Lower leg skin (tissue), 4 donors: ENCODE results near the gene SFI1. TPM values are rescaled to one million over a fixed set of nuclear protein-coding genes. Genes with fewer than 3 reads are reported as not detected.

Experiments
- DNase-seq, 2 donors: peaks; one replicate each; pipeline ENCODE4 v3.0.0-alpha.2; 2019; ENCODE audit warnings: low spot score in 2 of 2
- H3K4me3 ChIP-seq: fragments of 200-600 bp; sonication (generic); 2 replicates; pipeline ENCODE4 v1.5.1; 2017; ENCODE audit warnings: mild to moderate bottlenecking, low read depth; ENCODE audit not compliant: poor library complexity, severe bottlenecking
- CTCF ChIP-seq, 3 donors: fragments of 450-650 bp; IDR thresholded peaks; one replicate each; pipeline ENCODE4 v1.5.1; 2016; ENCODE audit warnings: antibody characterized with exemption in 3 of 3, mild to moderate bottlenecking in 3 of 3, moderate library complexity in 2 of 3
- POLR2A ChIP-seq, 2 donors: fragments of 450-650 bp; IDR thresholded peaks; one replicate each; pipeline ENCODE4 v1.6.1; 2016 to 2017; ENCODE audit warnings: antibody characterized with exemption in 2 of 2, mild to moderate bottlenecking in 1 of 2, moderate library complexity in 1 of 2
- WGBS, 2 donors: methylation state at CpG; one replicate each; pipeline ENCODE4 v1.1.5; 2018; 5-methylcytosine and 5-hydroxymethylcytosine counted together
- intact Hi-C: fragments of 100-400 bp; cut with DNase I; formaldehyde crosslinking; loops from one replicate; pipeline ENCODE4 v1.15.0; 2023; ENCODE audit warnings: low total_unique reads
- total RNA-seq, 4 donors: library from RNA; depleted of rRNA; stranded (reverse); fragments of >200 nt; gene quantifications; one replicate each; pipeline ENCODE4 v1.1.0, GENCODE V29; 2016

Gene SFI1
- total RNA-seq, 4 donors from 2014 or later: 24.2 to 66.4 (median 32.2) TPM

- intact Hi-C loops: loop anchor here (5.0 kb wide), 1 partner anchor 406 kb away; no protein-coding TSS in a partner anchor
- 29 to 38% methylated on average over 6 of the region's 6 CpGs for WGBS, 2 donors
- H3K4me3 ChIP-seq: no peak overlapping the region
- DNase-seq: peak; percentile 30 to 86
- TF ChIP-seq CTCF (IDR thresholded peaks at IDR 0.05) (no peak), POLR2A (IDR thresholded peaks at IDR 0.05) (no peak)
These were observed 65.0 kb downstream of the SFI1 start for GRCh38 chr22:31561238-31561887.

- DNase-seq: no peak
- TF ChIP-seq POLR2A (IDR thresholded peaks at IDR 0.05) (no peak), CTCF (IDR thresholded peaks at IDR 0.05) (no peak)
- no peak overlapping the region for H3K4me3 ChIP-seq
- 95 to 97% methylated on average over 2 of the region's 2 CpGs for WGBS, 2 donors
- intact Hi-C loops: loop anchor here (5.0 kb wide), 1 partner anchor 405 kb away; no protein-coding TSS in a partner anchor
These were observed 65.6 kb downstream of the SFI1 start for GRCh38 chr22:31561970-31562369.

- WGBS, 2 donors: 100% methylated on average over 1 of the region's 1 CpG
- no peak for TF ChIP-seq POLR2A (IDR thresholded peaks at IDR 0.05)
- no peak for TF ChIP-seq CTCF (IDR thresholded peaks at IDR 0.05)
These were observed 70.1 kb downstream of the SFI1 start for GRCh38 chr22:31566484-31566883.

GRCh38 chr22:31567196-31567595 is 70.9 kb downstream of the SFI1 start:
- peak in 1 of 2 donors; percentile 10 for DNase-seq
- WGBS, 2 donors: 95 to 96% methylated on average over 1 of the region's 1 CpG
- H3K4me3 ChIP-seq: no peak overlapping the region
- no peak for TF ChIP-seq POLR2A (IDR thresholded peaks at IDR 0.05)
- TF ChIP-seq CTCF (IDR thresholded peaks at IDR 0.05): no peak
- intact Hi-C loops: no loop called here

More at GRCh38 chr22:31566484-31566883, 70.1 kb downstream of the SFI1 start:
- intact Hi-C loops: no loop called here
- no peak for DNase-seq
- H3K4me3 ChIP-seq: no peak overlapping the region

- intact Hi-C loops: no loop called here
- no peak for TF ChIP-seq POLR2A (IDR thresholded peaks at IDR 0.05)
- H3K4me3 ChIP-seq: no peak overlapping the region
- 85 to 93% methylated on average over 2 of the region's 2 CpGs for WGBS, 2 donors
- no peak for DNase-seq
These were observed 71.4 kb downstream of the SFI1 start for GRCh38 chr22:31567702-31568101.

GRCh38 chr22:31569126-31569525 is 72.8 kb downstream of the SFI1 start:
- intact Hi-C loops: no loop called here
- TF ChIP-seq POLR2A (IDR thresholded peaks at IDR 0.05): no peak
- no peak for TF ChIP-seq CTCF (IDR thresholded peaks at IDR 0.05)
- WGBS, 2 donors: 80 to 89% methylated on average over 1 of the region's 1 CpG
- peak in 1 of 2 donors; percentile 2 for DNase-seq
- H3K4me3 ChIP-seq: no peak overlapping the region
